GM19025 (cell line): ENCODE measurements around the gene CFAP20DC.
A peak's percentile ranks its signal among the peaks of the same experiment; 100 is the strongest.
"Not testable (repeated sequence)": the region's sequence is repeated elsewhere in the genome, so short reads cannot be mapped to it uniquely, and the experiment has no call there.

ENCODE experiments used
- ATAC-seq: cut with Tn5 transposase; IDR thresholded peaks from one replicate; pipeline ENCODE4 v1.9.1; 2021; ENCODE audit warnings: mild to moderate bottlenecking, low read depth, moderate library complexity; ENCODE audit not compliant: unreplicated experiment

CFAP20DC gene

GRCh38 chr3:59049671-59050331, at the start of gene CFAP20DC:
Gene CFAP20DC, minus strand, starts transcription at chr3:59050025. Its CDS starts 394 bp downstream, at chr3:59049631.
- peak; percentile 99 for ATAC-seq

- ATAC-seq, result not testable (repeated sequence)
Observed at GRCh38 chr3:59098516-59098915, 48.7 kb upstream of the CFAP20DC start.

GRCh38 chr3:59094446-59094845, 44.6 kb upstream of the CFAP20DC start:
- ATAC-seq, result no peak

DNA sequence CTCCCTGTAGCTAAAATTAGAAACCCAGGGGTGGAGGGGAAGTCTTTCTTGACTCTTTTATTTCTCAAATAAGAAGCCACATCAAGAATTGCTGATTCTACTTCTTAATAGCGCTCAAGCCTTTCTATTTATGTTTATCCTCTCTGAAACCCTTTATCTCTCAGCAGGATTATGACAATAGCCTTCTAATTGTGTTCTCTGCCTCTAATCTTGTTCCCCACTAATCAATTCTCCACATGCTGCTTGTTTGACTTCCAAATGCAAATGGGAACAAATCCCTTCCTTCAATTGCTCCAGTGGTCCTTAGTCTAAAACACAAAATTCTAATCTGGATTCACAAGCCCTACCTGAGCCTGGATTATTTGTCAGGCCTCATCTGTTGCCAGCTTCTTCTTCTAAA, 43.7 kb upstream of the CFAP20DC start:
- ATAC-seq, result no peak

DNA sequence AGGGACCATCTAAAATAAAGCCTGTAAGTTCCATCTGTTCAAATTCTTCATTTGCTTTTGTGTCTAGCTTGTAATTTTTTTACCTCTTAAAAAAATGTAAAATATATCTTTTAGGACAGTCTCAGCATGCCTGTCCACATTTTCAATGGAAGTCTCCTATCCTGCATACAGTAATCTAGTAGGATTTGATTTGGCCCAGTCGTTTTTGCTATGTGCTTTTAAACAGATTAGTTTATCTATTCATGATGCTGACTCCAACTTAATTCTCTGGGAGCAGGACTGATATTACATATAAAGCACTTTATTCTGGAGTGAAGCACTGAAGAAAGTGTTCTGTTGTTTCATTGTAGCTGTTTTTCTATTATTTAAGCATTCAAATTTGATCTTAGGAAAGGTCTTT, 38.9 kb upstream of the CFAP20DC start:
- no peak for ATAC-seq

- ATAC-seq, result no peak
Observed at GRCh38 chr3:59085976-59086375, 36.2 kb upstream of the CFAP20DC start.

GRCh38 chr3:59084583-59084982, 34.8 kb upstream of the CFAP20DC start:
- ATAC-seq, result no peak

GRCh38 chr3:59082106-59082505, 32.3 kb upstream of the CFAP20DC start:
- ATAC-seq, result no peak

- ATAC-seq, result no peak
Observed at GRCh38 chr3:59081071-59081470, 31.2 kb upstream of the CFAP20DC start.

DNA sequence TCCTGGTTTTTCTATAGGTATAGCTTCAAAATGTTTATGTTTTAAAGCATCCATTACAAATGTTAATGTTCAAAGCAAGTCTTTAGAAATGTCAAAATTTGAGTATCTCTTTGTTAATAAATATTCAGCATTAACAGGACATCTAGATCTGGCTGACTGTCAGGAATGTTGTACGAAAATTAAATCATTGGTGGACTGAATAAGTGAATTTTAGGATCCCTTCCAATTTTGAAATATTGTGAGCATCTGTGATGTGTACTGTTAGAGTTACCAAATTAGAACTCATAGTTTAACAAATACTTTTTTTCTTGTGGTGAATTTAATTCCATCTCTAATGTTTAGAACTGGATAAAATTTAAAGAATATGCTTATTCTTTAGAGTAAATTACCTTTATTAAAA, 30.1 kb upstream of the CFAP20DC start:
- no peak for ATAC-seq

DNA sequence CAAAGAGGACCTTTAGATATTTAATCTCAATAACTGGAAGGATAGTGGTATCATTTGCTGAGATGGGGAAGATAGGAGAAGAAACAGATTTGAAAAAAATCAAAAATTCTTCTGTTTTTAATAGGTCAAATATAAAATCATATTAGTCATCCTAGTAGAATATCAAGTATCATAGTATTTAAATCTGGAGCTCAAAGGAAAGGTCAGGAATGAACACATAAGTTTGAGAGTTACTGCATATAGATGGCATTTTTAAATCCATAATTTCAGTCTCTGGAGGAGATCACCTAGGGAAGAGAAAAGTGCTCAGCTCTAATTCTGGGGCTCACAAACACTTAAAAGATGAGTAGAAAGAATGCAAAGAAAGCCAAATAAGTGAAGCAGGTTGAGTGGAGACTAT, 24.9 kb upstream of the CFAP20DC start:
- ATAC-seq, result no peak

- no peak for ATAC-seq
Observed at GRCh38 chr3:59072681-59073080, 22.9 kb upstream of the CFAP20DC start.

GRCh38 chr3:59069838-59070237, 20.0 kb upstream of the CFAP20DC start:
- no peak for ATAC-seq

DNA sequence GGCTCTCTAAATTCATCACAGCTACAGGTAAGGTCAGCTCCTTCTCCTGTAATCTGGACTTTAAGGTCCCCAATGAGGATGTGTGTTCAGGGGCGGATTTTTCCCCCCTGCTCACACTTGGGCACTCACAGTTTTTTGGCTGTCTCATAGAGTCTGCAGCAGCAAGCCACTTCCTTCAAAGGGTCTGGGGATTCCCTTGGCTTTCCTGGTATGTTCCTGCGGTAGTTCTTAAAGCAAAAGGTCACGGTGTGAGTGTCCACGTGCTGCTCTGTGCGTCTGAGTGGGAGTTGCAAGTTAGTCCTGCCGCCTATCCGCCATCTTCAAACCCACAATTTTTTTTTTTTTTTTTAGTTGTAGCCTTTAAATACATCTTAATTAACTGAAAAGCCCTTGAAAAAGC, 15.4 kb upstream of the CFAP20DC start:
- ATAC-seq, result no peak

DNA sequence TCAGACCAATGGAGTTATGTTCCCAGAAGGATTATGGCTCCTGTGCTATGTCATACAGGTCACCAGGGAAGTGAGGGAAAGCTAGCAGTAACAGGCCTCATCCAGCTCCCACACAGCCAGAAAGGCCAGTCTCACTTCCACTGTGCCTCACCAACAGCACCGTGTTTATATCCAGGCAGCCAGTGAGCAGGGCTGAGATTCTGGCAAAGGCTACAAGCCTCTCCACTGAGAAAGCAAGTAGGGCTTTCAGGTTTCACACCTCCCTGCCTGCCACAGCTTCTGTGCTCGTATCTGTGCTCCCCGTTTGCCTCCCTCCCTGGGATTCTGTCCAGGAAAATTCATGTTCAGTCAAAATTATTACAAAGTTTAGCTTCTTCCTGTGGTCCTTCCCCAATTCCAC, 14.9 kb upstream of the CFAP20DC start:
- no peak for ATAC-seq

GRCh38 chr3:59064276-59064675, 14.5 kb upstream of the CFAP20DC start:
- ATAC-seq, result no peak

DNA sequence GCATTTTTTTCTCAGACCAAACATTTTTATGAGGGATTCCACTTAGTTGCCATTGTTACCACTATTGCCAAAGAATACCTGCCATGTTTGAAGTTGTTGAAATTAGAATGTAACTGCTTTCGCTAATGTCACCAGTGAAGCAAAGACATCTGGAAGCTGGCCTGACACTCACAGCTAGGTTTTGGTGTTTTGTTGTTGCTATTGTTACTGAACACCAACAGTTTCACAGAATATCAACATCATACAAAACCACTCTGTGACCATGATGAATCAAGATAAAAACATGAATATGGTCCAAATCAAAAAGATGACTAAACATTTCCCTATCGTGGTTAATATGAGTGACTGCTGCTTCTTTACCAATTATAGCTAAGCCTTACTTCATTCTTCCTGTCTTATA, 6.9 kb upstream of the CFAP20DC start:
- no peak for ATAC-seq

DNA sequence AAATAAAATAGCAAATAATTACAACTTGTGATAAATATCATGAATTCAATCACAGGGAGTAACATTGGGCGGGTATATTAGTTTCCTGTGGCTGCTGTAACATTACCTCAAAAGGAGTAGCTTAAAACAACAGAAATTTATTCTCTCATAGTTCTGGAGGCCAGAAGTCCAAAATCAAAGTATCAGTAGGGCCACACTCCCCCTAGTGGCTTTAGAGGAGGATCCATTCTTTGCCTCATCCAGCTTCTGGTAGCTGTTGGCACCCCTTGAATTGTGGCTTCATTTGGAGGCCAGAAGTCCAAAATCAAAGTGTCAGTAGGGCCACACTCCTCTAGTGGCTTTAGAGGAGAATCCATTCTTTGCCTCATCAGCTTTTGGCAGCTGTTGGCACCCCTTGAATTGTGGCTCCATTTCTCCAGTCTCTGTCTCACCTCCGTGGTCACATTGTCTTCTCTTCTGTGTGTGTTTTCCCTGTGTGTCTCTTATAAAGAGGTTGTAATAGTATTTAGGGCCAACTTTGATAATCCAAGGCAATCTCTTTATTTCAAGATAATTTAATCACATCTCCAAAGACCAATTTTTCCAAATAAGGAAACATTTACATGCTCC, 3.1 kb upstream of the CFAP20DC start:
- ATAC-seq, result no peak

- not testable (repeated sequence) for ATAC-seq
Observed at GRCh38 chr3:59050811-59051414, 1.1 kb upstream of the CFAP20DC start.

DNA sequence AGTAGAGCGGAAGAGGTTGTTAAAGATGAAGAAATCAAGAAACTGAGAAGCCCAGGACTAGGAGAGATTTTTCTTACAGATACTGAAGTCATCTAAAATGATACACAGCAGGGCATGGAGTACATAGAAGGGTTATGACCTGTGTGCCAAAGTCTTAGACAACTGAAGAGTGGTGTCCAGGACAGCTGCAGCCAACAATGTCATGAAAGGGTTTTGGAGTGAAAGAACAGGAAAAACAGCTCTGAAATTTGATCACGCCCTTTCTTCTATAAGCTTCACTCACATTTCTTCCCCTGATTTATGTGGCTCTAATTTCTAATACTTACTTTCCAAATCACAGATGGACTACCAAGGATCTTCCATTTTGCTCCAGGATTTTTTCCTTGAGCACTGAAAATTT, 3.0 kb downstream of the CFAP20DC start:
- ATAC-seq, result no peak

DNA sequence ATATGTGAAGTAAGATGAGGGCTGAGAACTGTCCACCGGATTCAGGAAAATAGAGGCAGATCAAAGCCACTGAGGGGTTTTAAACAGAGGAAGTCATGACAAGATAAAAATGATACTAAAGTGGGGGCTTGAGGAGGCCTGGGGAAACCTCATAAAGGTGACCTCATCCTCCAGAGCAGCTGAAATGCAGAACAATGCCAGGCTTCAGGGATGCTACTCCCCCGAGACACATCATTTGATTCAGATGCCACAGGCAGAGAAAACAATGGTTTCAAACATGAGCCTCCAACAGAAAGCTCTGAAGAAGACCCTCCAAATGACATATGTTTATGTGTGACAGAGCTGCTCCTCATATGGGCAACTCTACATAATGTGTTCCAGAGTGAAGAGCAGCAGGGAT, 6.4 kb downstream of the CFAP20DC start:
- ATAC-seq, result no peak

DNA sequence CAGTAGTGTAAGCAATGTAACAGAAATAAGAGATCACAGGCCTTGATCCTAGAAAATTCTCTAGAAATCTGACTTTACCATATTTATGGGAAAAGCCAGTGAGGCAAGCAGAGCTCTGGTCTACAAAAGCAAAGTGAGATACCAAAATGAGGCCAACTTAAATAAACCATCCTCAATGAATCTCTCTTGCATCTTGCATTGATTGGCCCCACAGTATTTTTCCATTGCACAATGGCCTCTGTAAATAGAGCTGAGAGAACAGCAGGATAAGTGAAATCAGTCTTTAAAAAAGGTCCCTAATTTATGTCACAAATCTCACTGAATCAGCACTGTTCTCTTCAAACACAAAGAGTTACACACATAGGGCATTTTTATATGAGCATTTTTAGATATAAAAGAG, 8.9 kb downstream of the CFAP20DC start:
- ATAC-seq, result no peak
